CD4-positive, alpha-beta T cell treated with Interleukin-15 for 4 hours (primary cell): ENCODE measurements around the gene MRGPRX4.
"Not testable (repeated sequence)": the region's sequence is repeated elsewhere in the genome, so short reads cannot be mapped to it uniquely, and the experiment has no call there.

Source experiments
- DNase-seq: peaks from one replicate; pipeline ENCODE4 v3.0.0-alpha.2; 2020; ENCODE audit warnings: low spot score

MRGPRX4 gene

GRCh38 chr11:18172666-18173065 is at the start of gene MRGPRX4:
Gene MRGPRX4, plus strand, starts transcription at chr11:18172837. Its CDS starts 420 bp downstream, at chr11:18173257.
- DNase-seq = no peak

DNA sequence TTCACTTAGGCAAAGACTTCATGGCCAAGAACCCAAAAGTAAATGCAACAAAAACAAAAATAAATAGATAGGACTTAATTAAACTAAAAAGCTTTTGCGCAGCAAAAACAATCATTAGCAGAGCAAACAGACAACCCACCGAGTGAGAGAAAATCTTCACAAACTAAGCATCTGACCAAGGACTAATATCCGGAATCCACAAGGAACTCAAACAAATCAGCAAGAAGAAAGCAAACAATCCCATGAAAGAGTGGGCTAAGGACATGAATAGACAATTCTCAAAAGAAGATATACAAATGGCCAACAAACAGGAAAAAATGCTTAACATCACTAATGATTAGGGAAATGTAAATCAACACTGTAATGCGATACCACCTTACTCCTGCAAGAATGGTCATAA is 41.5 kb upstream of the MRGPRX4 start:
- DNase-seq = not testable (repeated sequence)

GRCh38 chr11:18132341-18132740 is 40.3 kb upstream of the MRGPRX4 start, which contains the start of gene MRGPRX3:
Gene MRGPRX3, plus strand, starts transcription at chr11:18132571. Its CDS starts 4,632 bp downstream, at chr11:18137203.
- DNase-seq = no peak

- no peak for DNase-seq
Measured at GRCh38 chr11:18135308-18135707, 37.3 kb upstream of the MRGPRX4 start.

DNA sequence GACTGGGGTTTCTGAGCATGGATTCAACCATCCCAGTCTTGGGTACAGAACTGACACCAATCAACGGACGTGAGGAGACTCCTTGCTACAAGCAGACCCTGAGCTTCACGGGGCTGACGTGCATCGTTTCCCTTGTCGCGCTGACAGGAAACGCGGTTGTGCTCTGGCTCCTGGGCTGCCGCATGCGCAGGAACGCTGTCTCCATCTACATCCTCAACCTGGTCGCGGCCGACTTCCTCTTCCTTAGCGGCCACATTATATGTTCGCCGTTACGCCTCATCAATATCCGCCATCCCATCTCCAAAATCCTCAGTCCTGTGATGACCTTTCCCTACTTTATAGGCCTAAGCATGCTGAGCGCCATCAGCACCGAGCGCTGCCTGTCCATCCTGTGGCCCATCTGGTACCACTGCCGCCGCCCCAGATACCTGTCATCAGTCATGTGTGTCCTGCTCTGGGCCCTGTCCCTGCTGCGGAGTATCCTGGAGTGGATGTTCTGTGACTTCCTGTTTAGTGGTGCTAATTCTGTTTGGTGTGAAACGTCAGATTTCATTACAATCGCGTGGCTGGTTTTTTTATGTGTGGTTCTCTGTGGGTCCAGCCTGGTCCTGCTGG is 35.3 kb upstream of the MRGPRX4 start:
- no peak for DNase-seq

DNA sequence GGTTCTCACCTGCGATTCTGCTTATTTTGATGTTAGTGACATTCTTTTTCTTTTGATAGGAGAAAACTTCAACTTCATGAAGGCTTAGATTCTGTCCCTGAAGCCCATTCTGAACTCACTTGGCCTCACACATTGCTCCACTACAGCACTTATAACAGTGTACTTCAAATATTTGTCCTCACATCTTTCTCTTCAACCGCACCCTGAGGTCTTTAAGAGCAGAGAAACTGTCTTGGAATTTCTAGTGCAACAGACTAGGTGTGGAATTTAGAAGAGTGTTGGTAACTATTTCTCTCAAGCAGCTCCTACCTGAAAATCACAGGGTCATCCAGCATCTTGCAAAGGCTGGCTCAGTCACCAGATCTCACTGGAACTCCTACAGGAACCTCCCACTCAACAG is 32.5 kb upstream of the MRGPRX4 start:
- no peak for DNase-seq

- DNase-seq = no peak
Measured at GRCh38 chr11:18144243-18144642, 28.4 kb upstream of the MRGPRX4 start.

GRCh38 chr11:18145025-18145424 is 27.6 kb upstream of the MRGPRX4 start:
- DNase-seq = no peak

GRCh38 chr11:18145837-18146236 is 26.8 kb upstream of the MRGPRX4 start:
- no peak for DNase-seq

DNA sequence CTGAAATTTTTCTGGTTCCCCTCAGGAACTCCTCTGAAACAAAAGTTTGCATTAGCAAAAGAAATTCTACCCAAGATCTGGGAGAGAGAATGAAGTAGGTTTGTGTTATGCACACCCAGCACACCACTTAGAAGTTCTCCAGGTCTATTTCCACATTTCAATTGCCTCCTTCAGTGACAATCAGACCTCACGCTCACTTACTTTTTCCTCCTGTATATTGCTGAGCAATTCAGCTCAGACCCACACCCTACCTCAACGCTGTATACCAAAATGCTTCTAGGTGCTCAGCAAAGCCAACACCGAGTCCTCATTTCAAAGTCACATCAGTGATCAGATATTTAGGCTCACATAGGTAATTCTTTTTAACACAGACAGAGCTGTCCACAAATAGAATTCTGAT is 21.1 kb upstream of the MRGPRX4 start:
- DNase-seq = no peak

- DNase-seq = no peak
Measured at GRCh38 chr11:18168372-18168771, 4.3 kb upstream of the MRGPRX4 start.

DNA sequence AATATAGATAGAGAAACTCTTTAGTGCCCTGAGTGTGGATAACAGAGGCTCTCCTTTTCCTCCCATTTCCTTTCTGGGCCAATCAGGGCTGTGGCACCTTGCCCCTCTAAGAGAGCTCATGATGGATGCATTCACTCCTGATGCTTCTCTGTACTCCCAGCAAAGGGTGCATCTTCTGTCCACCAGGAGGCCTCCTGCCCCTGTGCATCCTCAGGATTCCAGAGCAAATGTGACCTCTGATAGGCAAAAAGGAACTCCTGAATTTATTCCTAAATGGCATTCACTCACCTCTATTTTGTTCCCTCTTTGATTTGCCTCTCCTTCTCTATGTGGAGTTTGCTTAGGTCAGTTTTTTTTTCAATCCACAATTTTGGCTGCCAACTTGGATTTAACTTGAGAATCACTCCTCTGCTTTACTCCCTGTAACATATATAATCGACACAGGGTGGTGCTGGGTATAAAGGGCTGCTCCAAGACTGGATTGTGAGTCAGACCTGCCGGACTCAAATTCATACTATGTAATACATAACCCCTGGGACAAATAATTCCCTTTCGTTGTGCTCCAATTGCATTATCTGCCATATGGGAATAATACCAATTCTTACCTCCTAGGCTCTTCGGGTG is 1.1 kb upstream of the MRGPRX4 start:
- DNase-seq = no peak

DNA sequence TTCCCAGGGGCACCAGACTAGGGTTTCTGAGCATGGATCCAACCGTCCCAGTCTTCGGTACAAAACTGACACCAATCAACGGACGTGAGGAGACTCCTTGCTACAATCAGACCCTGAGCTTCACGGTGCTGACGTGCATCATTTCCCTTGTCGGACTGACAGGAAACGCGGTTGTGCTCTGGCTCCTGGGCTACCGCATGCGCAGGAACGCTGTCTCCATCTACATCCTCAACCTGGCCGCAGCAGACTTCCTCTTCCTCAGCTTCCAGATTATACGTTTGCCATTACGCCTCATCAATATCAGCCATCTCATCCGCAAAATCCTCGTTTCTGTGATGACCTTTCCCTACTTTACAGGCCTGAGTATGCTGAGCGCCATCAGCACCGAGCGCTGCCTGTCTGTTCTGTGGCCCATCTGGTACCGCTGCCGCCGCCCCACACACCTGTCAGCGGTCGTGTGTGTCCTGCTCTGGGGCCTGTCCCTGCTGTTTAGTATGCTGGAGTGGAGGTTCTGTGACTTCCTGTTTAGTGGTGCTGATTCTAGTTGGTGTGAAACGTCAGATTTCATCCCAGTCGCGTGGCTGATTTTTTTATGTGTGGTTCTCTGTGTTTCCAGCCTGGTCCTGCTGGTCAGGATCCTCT is 709 bp downstream of the MRGPRX4 start:
- no peak for DNase-seq

GRCh38 chr11:18188796-18189195 is 16.2 kb downstream of the MRGPRX4 start:
- DNase-seq = no peak

GRCh38 chr11:18189476-18190245 is 17.0 kb downstream of the MRGPRX4 start:
- not testable (repeated sequence) for DNase-seq

DNA sequence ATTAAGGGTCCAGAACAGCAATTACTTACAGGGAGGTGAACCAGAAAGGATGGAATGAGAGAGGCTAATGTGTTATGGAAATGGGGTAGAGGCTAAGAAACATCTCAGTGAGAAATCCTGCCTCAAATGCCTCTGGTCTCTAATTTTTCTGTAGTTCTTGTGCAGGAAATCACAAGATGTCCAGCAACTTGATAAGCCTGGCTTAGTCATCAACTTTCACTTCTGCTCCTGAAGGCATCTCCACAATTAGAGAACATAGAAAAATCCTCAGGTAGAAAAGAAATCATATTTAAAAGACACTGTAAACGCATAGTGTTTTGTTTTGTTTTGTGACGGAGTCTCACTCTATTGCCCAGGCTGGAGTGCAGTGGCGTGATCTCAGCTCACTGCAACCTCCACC is 18.7 kb downstream of the MRGPRX4 start:
- DNase-seq = no peak

GRCh38 chr11:18193010-18193409 is 20.4 kb downstream of the MRGPRX4 start:
- no peak for DNase-seq

DNA sequence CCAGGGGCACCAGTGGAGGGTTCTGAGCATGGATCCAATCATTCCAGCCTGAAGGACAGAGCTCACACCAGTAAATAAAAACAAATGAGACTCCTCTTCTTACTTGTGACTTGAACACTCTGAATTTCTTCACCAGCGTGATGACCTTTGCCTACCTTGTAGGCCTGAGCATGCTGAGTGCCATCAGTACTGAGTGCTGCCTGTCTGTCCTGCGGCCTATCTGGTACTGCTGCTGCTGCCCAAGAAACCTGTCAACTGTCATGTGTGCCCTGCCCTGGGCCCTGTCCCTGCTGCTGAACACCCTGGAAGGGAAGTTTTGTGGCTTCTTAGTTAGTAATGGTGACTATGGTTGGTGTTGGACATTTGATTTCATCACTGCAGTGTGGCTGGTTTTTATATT is 23.9 kb downstream of the MRGPRX4 start:
- DNase-seq = no peak

GRCh38 chr11:18197738-18198137 is 25.1 kb downstream of the MRGPRX4 start:
- DNase-seq = not testable (repeated sequence)

DNA sequence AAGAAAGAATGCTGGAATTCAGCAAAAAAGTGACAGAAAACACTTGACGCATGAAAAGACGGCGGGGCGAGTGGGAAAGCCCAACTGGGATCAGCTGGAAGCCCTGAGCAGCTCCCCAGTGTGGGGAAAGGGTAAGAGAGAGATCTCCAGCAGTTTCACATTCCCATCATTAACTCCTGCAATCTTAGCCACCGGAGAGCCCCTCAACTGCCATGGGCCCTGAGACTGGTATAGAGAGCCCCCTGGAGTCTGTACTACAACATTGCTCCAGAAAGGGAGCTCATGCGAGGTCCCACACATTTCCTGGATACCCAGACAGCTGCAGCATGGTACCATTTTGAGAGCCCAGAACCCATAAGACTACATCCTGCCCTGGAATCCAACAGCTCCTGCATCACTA is 31.1 kb downstream of the MRGPRX4 start:
- no peak for DNase-seq

GRCh38 chr11:18204220-18204619 is 31.6 kb downstream of the MRGPRX4 start:
- DNase-seq = no peak

- DNase-seq = no peak
Measured at GRCh38 chr11:18204771-18205170, 32.1 kb downstream of the MRGPRX4 start.

- no peak for DNase-seq
Measured at GRCh38 chr11:18209058-18209457, 36.4 kb downstream of the MRGPRX4 start.
